ENCODE measurements around the gene KLHL17. TPM values are rescaled to one million over a fixed set of nuclear protein-coding genes. Genes with fewer than 3 reads are reported as not detected.
A peak's percentile ranks its signal among the peaks of the same experiment; 100 is the strongest.

KLHL17 gene
- polyA plus RNA-seq, 2 of the 4 experiments (the other 2 are of a cell fraction): 5.7 to 21.6 TPM

GRCh38 chr1:1004780-1005697 lies 44.7 kb downstream of the KLHL17 start:
- ChIA-PET CTCF (interaction anchor here (1.0 to 4.1 kb wide), 6 partner anchors 9 to 23 kb away, joined by 3 to 52 read pairs (median 6); partner anchors contain the start of genes ISG15 and PERM1), POLR2A (no interaction called here)
- H3K27ac ChIP-seq: peak overlapping the region in 1 of 2 experiments; percentile 43; a peak in 1 of 6 replicates
- TF ChIP-seq ZC3H11A (IDR thresholded peaks at IDR 0.05): no peak
- TF ChIP-seq MAFK (IDR thresholded peaks at IDR 0.05; ENCODE audit: partially characterized antibody): no peak
- no peak for TF ChIP-seq POLR2A (IDR thresholded peaks at IDR 0.05; ENCODE audit: low read length)
- TF ChIP-seq, protein P1, sequence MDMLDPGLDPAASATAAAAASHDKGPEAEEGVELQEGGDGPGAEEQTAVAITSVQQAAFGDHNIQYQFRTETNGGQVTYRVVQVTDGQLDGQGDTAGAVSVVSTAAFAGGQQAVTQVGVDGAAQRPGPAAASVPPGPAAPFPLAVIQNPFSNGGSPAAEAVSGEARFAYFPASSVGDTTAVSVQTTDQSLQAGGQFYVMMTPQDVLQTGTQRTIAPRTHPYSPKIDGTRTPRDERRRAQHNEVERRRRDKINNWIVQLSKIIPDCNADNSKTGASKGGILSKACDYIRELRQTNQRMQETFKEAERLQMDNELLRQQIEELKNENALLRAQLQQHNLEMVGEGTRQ (IDR thresholded peaks at IDR 0.05): no peak
- no peak for TF ChIP-seq CBX2 (IDR thresholded peaks at IDR 0.05; ENCODE audit: borderline replicate concordance, low read depth)
- FAIRE-seq (no peak), DNase-seq (ENCODE audit: low read depth in 1 of 2, low spot score in 1 of 2) (no peak), ATAC-seq (no peak)
- no peak overlapping the region for H3K4me3 ChIP-seq
- H3K9me3 ChIP-seq: no peaks in the 10 kb centered on the region
- WGBS (ENCODE audit: missing lambda C conversion rate): 78% methylated on average over 15 of the region's 21 CpGs
- peaks cover 24% of the 10 kb centered on the region for H3K4me1 ChIP-seq
- no peak overlapping the region for H3K4me2 ChIP-seq

- H3K4me2 ChIP-seq: peak overlapping the region; percentile 51
- ChIA-PET CTCF (interaction anchor here (1.0 to 2.1 kb wide), 4 partner anchors 10 to 54 kb away, joined by 3 to 6 read pairs (median 4); no protein-coding TSS in a partner anchor), POLR2A (no interaction called here)
- peak overlapping the region in 1 of 2 experiments; percentile 69; a peak in 3 of 6 replicates for H3K27ac ChIP-seq
- H3K9me3 ChIP-seq: no peaks in the 10 kb centered on the region
- no peak overlapping the region for H3K4me3 ChIP-seq
- FAIRE-seq (no peak), ATAC-seq (no peak), DNase-seq (ENCODE audit: low read depth in 1 of 2, low spot score in 1 of 2) (no peak)
- H3K4me1 ChIP-seq: peaks cover 24% of the 10 kb centered on the region
- 95% methylated on average over 8 of the region's 23 CpGs for WGBS (ENCODE audit: missing lambda C conversion rate)
- TF ChIP-seq, protein P2, sequence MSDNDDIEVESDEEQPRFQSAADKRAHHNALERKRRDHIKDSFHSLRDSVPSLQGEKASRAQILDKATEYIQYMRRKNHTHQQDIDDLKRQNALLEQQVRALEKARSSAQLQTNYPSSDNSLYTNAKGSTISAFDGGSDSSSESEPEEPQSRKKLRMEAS (IDR thresholded peaks at IDR 0.05): no peak
- TF ChIP-seq REST (IDR thresholded peaks at IDR 0.05) (no peak), CBX8 (IDR thresholded peaks at IDR 0.05) (no peak), RNF2 (IDR thresholded peaks at IDR 0.05; ENCODE audit: borderline replicate concordance, low read depth) (no peak), SMC3 (IDR thresholded peaks at IDR 0.05) (no peak), NR3C1 (IDR thresholded peaks at IDR 0.05) (no peak), JUNB (IDR thresholded peaks at IDR 0.05) (no peak), HOXB5 (CRISPR knock-in tag; IDR thresholded peaks at IDR 0.05) (no peak)
- TF ChIP-seq, protein P1 (IDR thresholded peaks at IDR 0.05): no peak
- TF ChIP-seq, protein P3, sequence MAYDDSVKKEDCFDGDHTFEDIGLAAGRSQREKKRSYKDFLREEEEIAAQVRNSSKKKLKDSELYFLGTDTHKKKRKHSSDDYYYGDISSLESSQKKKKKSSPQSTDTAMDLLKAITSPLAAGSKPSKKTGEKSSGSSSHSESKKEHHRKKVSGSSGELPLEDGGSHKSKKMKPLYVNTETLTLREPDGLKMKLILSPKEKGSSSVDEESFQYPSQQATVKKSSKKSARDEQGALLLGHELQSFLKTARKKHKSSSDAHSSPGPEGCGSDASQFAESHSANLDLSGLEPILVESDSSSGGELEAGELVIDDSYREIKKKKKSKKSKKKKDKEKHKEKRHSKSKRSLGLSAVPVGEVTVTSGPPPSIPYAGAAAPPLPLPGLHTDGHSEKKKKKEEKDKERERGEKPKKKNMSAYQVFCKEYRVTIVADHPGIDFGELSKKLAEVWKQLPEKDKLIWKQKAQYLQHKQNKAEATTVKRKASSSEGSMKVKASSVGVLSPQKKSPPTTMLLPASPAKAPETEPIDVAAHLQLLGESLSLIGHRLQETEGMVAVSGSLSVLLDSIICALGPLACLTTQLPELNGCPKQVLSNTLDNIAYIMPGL (CRISPR knock-in tag; IDR thresholded peaks at IDR 0.05; ENCODE audit: borderline replicate concordance): no peak
Measured at GRCh38 chr1:1005774-1006304, 45.5 kb downstream of the KLHL17 start.
